Measurements from ENCODE around the gene MYO1G. TPM values are rescaled to one million over a fixed set of nuclear protein-coding genes. Genes with fewer than 3 reads are reported as not detected.

MYO1G gene
- total and polyA plus RNA-seq, 9 of the 15 experiments (the other 6 are each of a cell fraction or from before 2014, with no cell fraction given) = 0.03 to 0.62 (median 0.13) TPM; not detected in 1

GRCh38 chr7:44943631-44944030 is 35.2 kb downstream of the MYO1G start:
- H3K27ac ChIP-seq (ENCODE audit: extremely low read depth, low read depth, low read length) = no peak overlapping the region
- H2AFZ ChIP-seq (ENCODE audit: low read depth, low read length) = no peak overlapping the region
- no peak for ATAC-seq
- H3K9ac ChIP-seq (ENCODE audit: insufficient read depth in 1 of 2, low read depth in 2 of 2, low read length in 2 of 2) = no peak overlapping the region
- ChIA-PET POLR2A (interaction anchor here (0.6 kb wide), 1 partner anchor 142 kb away, joined by 3 read pairs; no protein-coding TSS in a partner anchor), CTCF (ENCODE audit: low intra/inter-chr PET ratio) (no interaction called here)
- TF ChIP-seq ZNF121 (CRISPR knock-in tag; conservative IDR thresholded peaks at IDR 0.05) (0 out of 2 replicates have a peak, but pooled peaks have one; percentile 18), RBM25 (IDR thresholded peaks at IDR 0.05; ENCODE audit: low read depth, low read length, severe bottlenecking) (peak; percentile 79), FIP1L1 (IDR thresholded peaks at IDR 0.05; ENCODE audit: low read depth, low read length, poor library complexity, severe bottlenecking) (no peak), RFX5 (IDR thresholded peaks at IDR 0.05; ENCODE audit: low read depth, low read length) (no peak)
- TF ChIP-seq, protein P1, sequence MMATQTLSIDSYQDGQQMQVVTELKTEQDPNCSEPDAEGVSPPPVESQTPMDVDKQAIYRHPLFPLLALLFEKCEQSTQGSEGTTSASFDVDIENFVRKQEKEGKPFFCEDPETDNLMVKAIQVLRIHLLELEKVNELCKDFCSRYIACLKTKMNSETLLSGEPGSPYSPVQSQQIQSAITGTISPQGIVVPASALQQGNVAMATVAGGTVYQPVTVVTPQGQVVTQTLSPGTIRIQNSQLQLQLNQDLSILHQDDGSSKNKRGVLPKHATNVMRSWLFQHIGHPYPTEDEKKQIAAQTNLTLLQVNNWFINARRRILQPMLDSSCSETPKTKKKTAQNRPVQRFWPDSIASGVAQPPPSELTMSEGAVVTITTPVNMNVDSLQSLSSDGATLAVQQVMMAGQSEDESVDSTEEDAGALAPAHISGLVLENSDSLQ (IDR thresholded peaks at IDR 0.05) = 0 out of 2 replicates have a peak, but pooled peaks have one; percentile 9
- intact Hi-C loops (cut with micrococcal nuclease) = no loop called here
- H3K9me1 ChIP-seq (ENCODE audit: control insufficient read depth, insufficient read depth, low read length) = no peaks in the 10 kb centered on the region
- no peak for DNase-seq (ENCODE audit: extremely low read depth in 1 of 4, low spot score in 3 of 4)
- H3K79me2 ChIP-seq (ENCODE audit: control insufficient read depth, insufficient read depth, low read length) = no peaks in the 10 kb centered on the region
- no TSS peak for BruUV-seq (replicated peaks)
- no peaks in the 10 kb centered on the region for H3K9me3 ChIP-seq (replicated peaks; ENCODE audit: control insufficient read depth, insufficient read depth, low read depth, low read length)
- H3K27me3 ChIP-seq (ENCODE audit: control insufficient read depth in 2 of 2, insufficient read depth in 2 of 2, low read length in 2 of 2) = no peaks in the 10 kb centered on the region
- no peak overlapping the region for H3K4me3 ChIP-seq
- H4K20me1 ChIP-seq (replicated peaks; ENCODE audit: control insufficient read depth, insufficient read depth, low read length) = no peaks in the 10 kb centered on the region
- no peak for FAIRE-seq
- in situ Hi-C loops (cut with MboI) = no loop called here
- H3K36me3 ChIP-seq (ENCODE audit: control insufficient read depth, insufficient read depth, low read length) = no peaks in the 10 kb centered on the region
- H3K4me2 ChIP-seq (ENCODE audit: insufficient read depth, low read length) = no peak overlapping the region
- no peaks in the 10 kb centered on the region for H3K4me1 ChIP-seq (replicated peaks in 1 of 2; ENCODE audit: control insufficient read depth in 2 of 2, insufficient read depth in 2 of 2, low read length in 2 of 2)

DNA sequence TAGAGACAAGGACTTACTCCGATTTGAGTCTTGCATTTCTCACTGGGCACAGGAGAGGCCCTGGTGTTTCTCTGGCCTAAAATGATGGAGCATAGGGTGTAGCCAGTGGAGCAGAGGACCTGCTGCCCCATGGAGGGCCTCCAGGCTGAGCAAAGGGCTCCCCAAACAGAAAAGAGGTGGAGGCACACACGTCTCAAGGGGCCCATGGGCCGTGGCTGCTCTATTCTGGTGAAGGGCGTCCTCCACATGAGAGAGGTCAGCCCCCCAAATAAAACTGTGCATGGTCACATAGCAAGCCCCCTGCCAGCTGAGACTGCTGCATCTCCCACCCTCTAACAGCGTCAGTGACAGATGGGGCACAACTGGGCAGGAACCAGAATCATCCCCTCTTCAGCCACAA is 41.4 kb downstream of the MYO1G start:
- no TSS peak for BruUV-seq (replicated peaks)
- Histone ChIP-seq H3K27me3 (ENCODE audit: control insufficient read depth in 2 of 2, insufficient read depth in 2 of 2, low read length in 2 of 2) (no peaks in the 10 kb centered on the region), H3K9me1 (ENCODE audit: control insufficient read depth, insufficient read depth, low read length) (no peaks in the 10 kb centered on the region), H3K4me2 (ENCODE audit: insufficient read depth, low read length) (no peak overlapping the region), H2AFZ (ENCODE audit: low read depth, low read length) (no peak overlapping the region), H3K79me2 (ENCODE audit: control insufficient read depth, insufficient read depth, low read length) (no peaks in the 10 kb centered on the region), H3K4me3 (no peak overlapping the region), H3K27ac (ENCODE audit: extremely low read depth, low read depth, low read length) (no peak overlapping the region), H3K9me3 (replicated peaks; ENCODE audit: control insufficient read depth, insufficient read depth, low read depth, low read length) (no peaks in the 10 kb centered on the region), H4K20me1 (replicated peaks; ENCODE audit: control insufficient read depth, insufficient read depth, low read length) (no peaks in the 10 kb centered on the region), H3K36me3 (ENCODE audit: control insufficient read depth, insufficient read depth, low read length) (no peaks in the 10 kb centered on the region), H3K9ac (ENCODE audit: insufficient read depth in 1 of 2, low read depth in 2 of 2, low read length in 2 of 2) (no peak overlapping the region), H3K4me1 (replicated peaks in 1 of 2; ENCODE audit: control insufficient read depth in 2 of 2, insufficient read depth in 2 of 2, low read length in 2 of 2) (no peaks in the 10 kb centered on the region; a peak in 2 of 5 replicates)
- intact Hi-C loops (cut with micrococcal nuclease) (no loop called here), in situ Hi-C loops (cut with MboI) (no loop called here)
- WGBS (ENCODE audit: insufficient coverage, low coverage, missing lambda C conversion rate) = 7% methylated on average over 5 of the region's 5 CpGs
- FAIRE-seq (no peak), DNase-seq (ENCODE audit: extremely low read depth in 1 of 4, low spot score in 3 of 4) (no peak), ATAC-seq (no peak)
- POLR2A ChIA-PET = no interaction called here
- CTCF ChIA-PET (ENCODE audit: low intra/inter-chr PET ratio) = no interaction called here
- TF ChIP-seq TCF7L2 (IDR thresholded peaks at IDR 0.05; ENCODE audit: low read depth, low read length) (no peak), NR2C1 (IDR thresholded peaks at IDR 0.05) (no peak), NR2C1 (tag; IDR thresholded peaks at IDR 0.05) (no peak), ZNF354B (CRISPR knock-in tag; IDR thresholded peaks at IDR 0.05) (no peak), ZNF592 (IDR thresholded peaks at IDR 0.05) (no peak)
